GM19025 (cell line): ENCODE data around the gene IPO13.

Experiments used
- ATAC-seq: cut with Tn5 transposase; IDR thresholded peaks from one replicate; pipeline ENCODE4 v1.9.1; 2021; ENCODE audit warnings: mild to moderate bottlenecking, low read depth, moderate library complexity; ENCODE audit not compliant: unreplicated experiment

IPO13 gene

DNA sequence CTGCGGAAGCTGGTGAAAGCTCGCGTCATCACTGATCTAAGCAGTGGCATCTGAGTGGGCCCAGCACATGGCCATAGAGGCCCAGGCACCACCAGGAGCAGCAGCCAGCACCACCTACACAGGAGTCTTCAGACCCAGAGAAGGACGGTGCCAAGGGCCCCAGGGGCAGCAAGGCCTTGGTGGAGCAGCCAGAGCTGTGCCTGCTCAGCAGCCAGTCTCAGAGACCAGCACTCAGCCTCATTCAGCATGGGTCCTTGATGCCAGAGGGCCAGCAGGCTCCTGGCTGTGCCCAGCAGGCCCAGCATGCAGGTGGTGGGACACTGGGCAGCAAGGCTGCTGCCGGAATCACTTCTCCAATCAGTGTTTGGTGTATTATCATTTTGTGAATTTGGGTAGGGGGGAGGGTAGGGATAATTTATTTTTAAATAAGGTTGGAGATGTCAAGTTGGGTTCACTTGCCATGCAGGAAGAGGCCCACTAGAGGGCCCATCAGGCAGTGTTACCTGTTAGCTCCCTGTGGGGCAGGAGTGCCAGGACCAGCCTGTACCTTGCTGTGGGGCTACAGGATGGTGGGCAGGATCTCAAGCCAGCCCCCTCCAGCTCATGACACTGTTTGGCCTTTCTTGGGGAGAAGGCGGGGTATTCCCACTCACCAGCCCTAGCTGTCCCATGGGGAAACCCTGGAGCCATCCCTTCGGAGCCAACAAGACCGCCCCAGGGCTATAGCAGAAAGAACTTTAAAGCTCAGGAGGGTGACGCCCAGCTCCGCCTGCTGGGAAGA, 16.4 kb upstream of the IPO13 start:
- no peak for ATAC-seq

DNA sequence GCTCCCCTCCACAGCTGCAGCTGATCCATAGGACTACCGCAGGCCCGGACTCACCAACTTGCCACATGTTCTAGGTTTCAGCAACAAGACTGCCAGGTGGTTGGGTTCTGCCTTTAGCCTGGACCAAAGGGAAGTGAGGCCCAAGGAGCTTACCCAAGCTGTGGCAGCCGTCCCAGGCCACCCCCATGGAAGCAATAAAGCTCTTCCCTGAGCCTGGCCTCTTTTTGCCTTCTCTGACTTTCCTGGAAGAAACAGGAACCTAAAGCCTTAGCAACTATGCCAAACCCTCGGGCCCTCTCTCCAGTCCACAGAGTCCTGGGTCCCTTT, 15.8 kb upstream of the IPO13 start:
- no peak for ATAC-seq

DNA sequence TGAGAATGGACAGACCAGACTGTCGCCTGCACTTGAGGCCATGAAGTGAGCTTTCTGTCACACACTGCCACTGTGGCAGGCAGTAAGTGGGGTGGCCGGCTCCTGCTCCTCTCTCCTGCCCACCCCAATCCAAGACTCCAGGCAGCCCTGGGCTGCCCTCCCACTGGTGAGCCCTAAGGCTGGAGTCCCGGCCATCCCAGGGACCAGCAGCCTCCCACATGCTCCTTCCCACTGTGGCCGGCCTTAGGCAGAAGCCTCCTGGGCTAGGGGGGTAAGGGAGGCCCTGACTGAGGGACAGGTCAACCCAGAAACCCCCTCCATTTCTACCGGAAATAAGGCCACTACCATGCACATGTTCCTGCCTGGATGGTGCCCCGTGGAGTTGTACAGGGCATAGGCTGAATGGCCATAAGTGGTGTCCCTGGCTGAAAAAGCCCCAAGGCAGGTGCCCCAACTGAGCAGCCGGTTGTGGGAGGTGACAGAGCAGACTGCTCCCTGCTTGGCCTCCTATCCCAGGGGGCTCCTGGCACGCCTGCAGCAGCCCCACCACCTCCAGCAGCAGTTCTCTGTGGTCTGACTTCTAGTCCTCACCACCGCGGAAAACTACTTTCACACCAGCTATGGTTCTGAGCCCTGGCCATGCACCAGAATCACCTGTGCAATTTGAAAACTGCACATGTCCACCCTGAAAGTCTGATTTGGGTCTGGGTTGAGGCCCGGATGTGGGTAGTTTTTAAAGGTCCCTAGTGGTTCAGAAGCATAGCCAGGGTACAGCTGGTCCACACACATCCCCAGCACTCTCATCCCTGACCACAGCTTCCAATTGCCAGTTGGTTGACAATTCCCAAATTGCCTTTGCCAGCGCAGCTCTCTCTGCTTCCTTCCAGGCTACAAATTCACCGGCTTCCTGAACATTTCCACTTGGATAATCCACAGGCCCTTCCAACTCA, 14.8 kb upstream of the IPO13 start:
- no peak for ATAC-seq

DNA sequence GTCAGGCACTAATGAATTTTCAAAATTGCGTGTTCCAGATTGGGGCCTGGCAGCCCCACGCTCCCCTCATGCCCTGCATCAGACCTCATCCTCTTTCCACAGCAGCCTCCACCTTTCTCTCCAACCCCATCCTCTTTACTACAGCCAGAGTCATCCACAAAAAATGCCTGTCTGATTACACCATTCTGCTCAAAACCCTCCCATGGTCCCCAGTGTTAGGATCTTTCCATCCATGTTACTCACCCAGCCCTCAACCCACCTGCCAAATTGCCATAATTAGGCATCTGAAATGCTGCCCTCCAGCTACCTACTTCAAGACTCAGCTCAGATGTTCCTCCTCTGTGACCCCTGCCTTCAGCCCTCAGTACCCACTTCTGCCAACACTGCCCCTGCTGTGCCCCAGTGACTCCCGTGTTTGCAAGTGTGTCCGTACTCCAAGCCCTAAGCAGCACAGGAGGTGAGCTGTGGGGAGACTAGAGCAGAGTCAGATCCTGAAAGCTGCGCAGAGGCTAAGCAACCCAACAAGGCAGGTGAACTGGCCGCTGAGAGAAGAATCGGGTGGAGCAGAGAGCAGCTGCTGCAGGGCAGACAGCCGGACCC, 13.9 kb upstream of the IPO13 start:
- ATAC-seq = no peak

DNA sequence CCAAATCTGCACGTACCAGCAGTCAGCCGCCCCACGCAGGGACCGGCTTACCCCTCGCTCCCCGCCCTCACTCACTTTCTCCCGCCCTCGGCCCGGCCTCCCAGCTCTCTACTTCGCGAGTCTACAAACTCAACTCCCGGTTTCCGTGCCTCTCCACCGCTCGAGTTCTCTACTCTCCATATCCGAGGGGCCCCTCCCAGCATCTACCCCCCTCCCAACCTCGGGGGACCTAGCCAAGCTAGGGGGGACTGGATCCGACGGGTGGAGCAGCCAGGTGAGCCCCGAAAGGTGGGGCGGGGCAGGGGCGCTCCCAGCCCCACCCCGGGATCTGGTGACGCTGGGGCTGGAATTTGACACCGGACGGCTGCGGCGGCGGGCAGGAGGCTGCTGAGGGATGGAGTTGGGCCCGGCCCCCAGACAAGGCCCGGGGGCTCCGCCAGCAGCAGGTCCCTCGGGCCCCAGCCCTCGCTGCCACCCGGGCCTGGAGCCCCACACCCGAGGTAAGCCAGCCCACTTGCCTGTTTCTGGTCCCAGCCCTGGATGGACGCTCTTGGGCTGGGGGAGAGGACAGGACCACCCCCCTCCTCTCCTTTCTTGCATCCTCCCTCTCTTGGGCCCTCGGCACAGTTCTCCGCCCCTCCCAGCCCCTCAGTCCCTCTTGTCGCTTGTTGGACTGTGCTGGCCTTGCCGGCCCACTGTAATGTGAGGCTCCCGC, 13.2 kb upstream of the IPO13 start, which contains the start of gene ARTN:
Gene ARTN (plus strand): TSS at position 416 of the 715 bp plus-strand sequence. CDS start 1,856 bp downstream, outside the sequence.
- no peak for ATAC-seq

DNA sequence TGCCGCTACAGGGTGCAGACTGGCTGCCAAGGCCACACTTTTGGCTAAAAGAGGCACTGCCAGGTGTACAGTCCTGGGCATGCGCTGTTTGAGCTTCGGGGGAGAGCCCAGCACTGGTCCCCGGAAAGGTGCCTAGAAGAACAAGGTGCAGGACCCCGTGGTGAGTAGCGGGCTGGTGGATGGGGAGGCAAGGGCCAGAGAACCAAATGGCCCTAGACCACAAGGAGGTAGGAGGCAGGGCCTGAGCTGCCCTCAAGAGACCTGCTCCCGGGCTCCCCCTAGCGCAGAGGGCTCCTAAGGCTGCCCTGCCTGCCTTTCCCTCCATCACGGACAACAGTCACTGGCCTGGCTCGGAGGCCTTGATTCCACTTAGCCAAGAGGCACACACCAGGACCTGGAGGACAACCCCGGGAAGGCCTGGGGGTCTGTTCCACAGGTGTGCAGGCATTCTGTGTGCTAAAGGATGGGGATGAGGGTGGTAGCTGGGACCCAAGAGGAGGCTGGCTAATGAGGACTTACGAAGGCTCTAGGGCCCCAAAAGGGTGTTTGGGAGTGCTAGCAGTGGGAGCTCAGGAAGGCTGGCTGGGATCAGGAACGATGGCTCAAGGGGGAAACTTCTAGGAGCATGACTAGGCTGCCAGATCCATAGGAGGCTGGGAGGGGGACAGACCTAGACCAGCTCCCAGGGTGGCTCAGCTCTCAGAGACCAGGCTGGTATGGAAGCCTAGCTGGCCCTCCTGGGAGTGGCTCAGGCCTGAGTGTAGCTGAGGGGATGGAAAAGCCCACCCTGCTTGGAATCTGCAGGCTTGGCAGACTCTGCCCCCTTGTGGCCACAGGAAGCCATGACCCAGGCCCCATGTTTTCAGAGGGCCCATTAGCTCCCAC, 12.4 kb upstream of the IPO13 start:
- no peak for ATAC-seq

DNA sequence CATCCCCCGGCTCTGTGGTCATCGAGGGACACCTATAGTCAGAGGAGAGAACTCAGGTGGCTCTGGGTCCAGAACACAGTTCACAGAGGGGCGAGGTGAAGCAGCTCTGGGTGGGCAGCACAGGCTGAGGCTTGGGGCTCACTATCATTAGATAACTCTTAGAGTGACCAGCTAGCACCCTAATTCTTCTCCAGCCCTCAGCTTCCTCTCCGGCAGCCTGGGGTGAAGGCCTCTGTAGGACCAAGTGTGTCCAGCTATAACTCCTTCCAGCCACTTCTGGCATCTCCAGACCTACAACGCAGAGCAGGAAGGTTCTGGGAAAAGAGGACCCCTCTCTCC, 11.8 kb upstream of the IPO13 start:
- ATAC-seq = no peak

DNA sequence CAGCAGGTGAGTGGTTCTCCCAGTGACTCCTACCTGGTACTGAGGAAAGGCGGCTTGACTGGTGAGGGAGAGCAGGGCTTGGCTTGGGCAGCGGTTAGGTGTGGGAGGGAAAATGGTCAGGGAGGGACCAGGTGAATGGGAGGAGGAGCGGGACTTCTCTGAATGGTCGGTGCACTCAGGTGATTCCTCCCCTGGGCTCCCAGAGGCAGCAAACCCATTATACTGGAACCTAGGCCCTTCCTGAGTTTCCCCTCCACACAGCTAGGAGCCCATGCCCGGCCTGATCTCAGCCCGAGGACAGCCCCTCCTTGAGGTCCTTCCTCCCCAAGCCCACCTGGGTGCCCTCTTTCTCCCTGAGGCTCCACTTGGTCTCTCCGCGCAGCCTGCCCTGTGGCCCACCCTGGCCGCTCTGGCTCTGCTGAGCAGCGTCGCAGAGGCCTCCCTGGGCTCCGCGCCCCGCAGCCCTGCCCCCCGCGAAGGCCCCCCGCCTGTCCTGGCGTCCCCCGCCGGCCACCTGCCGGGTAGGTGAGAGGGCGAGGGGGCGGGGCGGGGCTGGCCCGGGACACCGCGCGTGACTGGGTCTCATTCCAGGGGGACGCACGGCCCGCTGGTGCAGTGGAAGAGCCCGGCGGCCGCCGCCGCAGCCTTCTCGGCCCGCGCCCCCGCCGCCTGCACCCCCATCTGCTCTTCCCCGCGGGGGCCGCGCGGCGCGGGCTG, 10.9 kb upstream of the IPO13 start:
- ATAC-seq = no peak

DNA sequence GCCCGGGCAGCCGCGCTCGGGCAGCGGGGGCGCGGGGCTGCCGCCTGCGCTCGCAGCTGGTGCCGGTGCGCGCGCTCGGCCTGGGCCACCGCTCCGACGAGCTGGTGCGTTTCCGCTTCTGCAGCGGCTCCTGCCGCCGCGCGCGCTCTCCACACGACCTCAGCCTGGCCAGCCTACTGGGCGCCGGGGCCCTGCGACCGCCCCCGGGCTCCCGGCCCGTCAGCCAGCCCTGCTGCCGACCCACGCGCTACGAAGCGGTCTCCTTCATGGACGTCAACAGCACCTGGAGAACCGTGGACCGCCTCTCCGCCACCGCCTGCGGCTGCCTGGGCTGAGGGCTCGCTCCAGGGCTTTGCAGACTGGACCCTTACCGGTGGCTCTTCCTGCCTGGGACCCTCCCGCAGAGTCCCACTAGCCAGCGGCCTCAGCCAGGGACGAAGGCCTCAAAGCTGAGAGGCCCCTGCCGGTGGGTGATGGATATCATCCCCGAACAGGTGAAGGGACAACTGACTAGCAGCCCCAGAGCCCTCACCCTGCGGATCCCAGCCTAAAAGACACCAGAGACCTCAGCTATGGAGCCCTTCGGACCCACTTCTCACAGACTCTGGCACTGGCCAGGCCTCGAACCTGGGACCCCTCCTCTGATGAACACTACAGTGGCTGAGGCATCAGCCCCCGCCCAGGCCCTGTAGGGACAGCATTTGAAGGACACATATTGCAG, 10.2 kb upstream of the IPO13 start:
- no peak for ATAC-seq

DNA sequence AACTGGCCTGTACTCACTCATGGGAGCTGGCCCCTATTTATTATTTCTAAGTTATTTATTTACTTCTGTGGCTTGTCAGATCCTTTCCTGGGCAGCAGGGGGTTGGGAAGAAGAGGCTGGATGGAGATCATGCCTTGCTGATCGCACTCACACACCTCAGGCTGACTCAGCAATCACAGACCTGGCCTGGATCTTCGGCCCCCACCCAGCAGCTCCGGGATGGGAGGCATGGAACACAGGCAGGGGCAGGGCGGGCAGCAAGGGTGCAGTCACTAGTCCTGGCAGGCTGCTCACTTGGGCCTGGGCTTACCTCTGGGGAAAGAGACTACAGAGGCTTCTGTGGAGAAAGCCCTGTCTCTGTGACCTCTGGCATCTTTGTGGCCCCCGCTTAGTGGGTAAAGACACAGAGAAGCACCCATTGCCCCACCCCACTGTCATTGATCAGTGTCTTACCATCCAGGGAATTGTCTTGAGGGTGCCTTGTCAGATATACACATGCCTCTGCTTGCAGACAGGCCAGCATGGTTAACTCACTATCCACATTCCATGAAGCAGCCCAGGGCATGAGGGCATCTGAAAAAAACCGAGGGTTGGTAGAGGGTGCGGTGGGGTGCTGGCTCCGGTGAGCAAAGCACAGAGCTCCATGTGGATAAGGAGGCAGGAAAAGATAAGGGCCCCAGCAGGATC, 9.4 kb upstream of the IPO13 start:
- ATAC-seq = no peak

DNA sequence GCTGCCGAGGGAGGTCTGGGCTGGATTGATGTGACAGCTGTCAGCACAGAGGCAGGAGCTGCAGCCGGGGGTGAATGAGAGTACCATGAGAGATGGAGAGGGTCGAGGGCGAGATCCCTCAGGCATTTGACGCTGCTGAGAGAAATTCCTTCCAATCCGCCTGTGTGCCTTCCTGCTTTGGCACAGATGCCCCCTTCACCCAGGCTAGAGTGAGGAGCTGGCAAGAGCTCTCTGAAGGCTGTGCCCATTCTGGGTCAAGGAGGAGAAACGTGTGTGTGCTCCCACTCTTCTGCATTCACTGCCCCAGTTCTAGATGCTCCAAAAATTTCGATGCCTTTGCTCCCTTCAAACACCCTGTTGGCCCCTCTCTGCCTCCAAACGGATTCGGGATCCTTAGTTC, 8.4 kb upstream of the IPO13 start:
- ATAC-seq = no peak

DNA sequence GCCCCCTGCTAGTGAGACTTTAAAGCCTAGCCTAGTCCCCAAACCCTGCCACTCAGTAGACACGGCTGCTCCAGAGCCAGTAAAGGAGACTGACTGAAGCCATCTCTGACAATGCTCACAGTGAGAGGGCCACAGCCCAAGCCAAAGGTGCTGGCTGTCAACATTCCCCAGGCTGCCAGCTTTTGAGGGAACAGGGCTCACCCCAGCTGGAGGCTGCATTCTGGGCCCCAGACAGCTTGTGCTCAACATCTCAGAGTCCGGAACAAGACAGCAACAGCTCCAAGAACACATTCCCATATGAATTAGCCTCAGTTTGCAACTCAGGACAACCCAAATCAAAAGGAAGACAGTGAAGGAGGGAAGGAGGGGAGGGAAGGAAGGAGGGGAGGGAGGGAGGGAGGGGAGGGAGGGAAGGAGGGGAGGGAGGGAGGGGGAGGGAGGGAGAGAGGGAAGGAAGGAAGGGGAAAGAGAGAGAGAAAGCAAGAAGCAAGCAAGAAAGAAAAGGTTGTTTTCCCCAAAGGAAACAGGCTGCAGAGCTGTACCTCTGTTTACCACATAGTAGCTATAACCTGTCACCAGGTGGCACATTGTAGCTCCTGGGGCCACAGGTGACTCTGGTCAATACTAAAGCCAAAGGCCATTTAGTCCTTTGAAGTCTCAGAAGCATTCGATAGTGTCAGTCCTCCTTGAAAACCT, 7.7 kb upstream of the IPO13 start:
- ATAC-seq = no peak

DNA sequence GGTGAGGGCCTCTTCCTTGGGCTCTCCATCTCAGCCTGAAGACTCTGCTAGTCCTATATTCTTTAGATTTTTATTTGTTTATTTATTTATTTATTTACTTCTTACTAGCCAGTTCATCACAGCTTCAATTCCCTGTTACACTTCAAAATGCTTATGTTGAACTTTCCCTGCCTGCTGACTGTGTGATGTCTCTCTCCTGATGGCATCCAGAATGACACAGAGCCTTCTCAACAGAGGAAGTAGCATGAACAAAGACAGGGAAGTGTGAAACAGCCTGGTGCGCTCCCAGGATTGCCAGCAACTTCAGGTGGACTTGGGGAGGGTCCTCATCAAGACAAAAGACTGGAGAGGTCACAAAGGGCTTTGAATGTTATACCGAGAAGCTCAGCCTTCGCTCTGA, 4.3 kb upstream of the IPO13 start:
- ATAC-seq = no peak

DNA sequence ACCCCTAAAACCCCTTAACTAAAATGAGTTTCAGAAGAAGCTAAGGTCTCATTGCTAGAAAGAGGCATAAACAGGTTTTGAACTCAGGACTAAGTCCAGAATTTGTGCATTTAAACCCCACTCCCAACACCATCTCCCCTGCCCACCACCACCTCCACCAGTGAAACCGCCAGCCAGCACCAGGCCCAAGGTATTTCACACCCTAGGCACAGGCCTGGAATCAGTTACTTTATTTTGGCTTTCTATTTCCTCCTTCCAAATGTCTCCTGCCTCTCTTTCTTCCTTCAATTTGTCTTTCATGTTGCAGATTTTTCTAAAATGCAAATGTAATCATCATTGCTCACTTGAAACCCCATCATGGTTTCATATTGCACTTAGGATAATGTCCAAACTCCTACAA, 1.9 kb upstream of the IPO13 start:
- no peak for ATAC-seq

DNA sequence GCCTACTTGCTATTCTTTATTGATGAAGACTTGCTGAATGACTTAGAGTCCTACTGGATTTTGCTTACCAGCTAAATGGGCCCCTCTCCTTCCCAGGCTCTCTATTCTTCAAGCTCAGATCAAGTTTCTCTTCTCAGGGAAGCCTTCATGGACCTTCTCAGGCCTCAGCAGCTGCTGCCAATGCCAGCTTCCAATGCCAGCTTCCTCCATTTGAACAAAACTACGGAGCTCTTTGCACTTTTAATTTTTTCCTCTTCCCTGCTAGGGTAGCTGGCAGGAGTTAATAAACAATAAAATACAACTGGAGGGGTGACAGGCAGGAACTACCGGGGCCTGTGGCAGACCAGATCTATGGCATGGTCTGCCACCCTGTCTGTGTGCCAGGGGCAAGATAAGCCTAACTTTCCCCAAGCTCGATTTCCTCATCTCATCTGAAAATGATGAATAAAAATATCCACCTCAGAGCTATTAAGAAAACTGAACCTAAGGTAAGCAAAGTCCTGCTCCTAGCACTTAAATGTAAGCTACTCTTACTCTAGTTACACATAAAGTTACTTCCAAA, 995 bp upstream of the IPO13 start:
- ATAC-seq = no peak

DNA sequence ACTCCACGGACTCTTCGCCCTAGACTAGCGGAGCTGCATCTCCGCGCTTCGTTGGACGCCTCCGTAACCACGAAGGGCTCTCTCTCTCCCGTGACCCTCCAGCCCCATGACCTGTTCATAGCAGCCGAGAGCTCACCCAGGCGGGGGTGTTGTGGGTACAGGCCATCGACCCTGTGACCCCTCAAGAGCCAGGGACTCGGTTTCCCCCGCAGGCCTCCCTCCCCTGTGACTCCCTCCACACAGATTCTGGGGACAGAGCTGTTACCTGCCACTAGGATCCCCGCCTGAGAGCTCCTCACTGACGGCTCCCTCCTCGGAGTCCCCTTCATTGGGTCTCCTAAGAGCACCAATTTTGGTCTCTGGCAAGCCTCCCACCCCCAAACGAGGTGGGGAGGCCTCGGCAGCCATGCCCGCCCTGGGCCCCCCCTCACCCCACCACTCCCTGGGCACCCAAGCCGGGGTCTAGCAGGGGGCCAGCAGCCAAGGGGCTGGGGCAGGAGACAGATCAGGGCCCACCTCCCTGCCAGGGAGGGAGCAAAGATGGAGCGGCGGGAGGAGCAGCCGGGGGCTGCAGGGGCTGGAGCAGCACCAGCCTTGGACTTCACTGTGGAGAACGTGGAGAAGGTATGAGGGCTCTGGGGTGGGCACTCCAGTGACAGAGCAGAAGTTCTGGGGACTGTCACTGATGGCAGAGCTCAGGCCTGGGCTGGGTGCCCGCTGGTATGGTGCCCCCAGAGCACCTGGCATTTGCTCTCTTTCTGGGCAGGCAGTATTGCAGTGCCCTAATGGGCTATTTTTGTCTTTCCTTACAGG, 517 bp downstream of the IPO13 start:
- no peak for ATAC-seq
